Peyer's patch (tissue), 4 donors: ENCODE results near the gene KRT4.

Source experiments
- CTCF ChIP-seq, 6 experiments: fragments of 450-650 bp in 4 of 6; fragments of 200-600 bp in 2 of 6; sonication (generic) in 1 of 6; IDR thresholded peaks; one replicate each; pipeline ENCODE4 v1.5.1; 2017 to 2019; ENCODE audit warnings: antibody characterized with exemption in 6 of 6, mild to moderate bottlenecking in 3 of 6, moderate library complexity in 1 of 6
- POLR2A ChIP-seq, 2 donors: fragments of 450-650 bp; IDR thresholded peaks; one replicate each; pipeline ENCODE4 v1.5.1; 2017; ENCODE audit warnings: antibody characterized with exemption in 2 of 2, mild to moderate bottlenecking in 2 of 2, moderate library complexity in 2 of 2

- TF ChIP-seq CTCF (IDR thresholded peaks at IDR 0.05) (no peak), POLR2A (IDR thresholded peaks at IDR 0.05) (no peak)
These were observed 54.7 kb downstream of the KRT4 start for GRCh38 chr12:52759218-52759617.
